Mesendoderm (in vitro differentiated cells): ENCODE measurements around the gene MAST4.

ENCODE experiments used
- DNase-seq: peaks from one replicate; pipeline ENCODE4 v3.0.0; 2013
- H2AK5ac ChIP-seq: 2 replicates; pipeline ENCODE4 v1.6.1; 2013; ENCODE audit warnings: low read length, inconsistent platforms
- H2BK120ac ChIP-seq: 2 replicates; pipeline ENCODE4 v1.6.1; 2013; ENCODE audit warnings: low read depth, mild to moderate bottlenecking, low read length, moderate library complexity, mixed read lengths
- H2BK15ac ChIP-seq: replicated peaks from 2 replicates; pipeline ENCODE4 v1.6.1; 2013; ENCODE audit warnings: low read depth, mild to moderate bottlenecking, moderate library complexity
- H2BK5ac ChIP-seq: 2 replicates; pipeline ENCODE4 v1.6.1; 2013; ENCODE audit warnings: low read length, inconsistent platforms
- H3K18ac ChIP-seq: 2 replicates; pipeline ENCODE4 v1.6.1; 2013; ENCODE audit warnings: mild to moderate bottlenecking, low read length, mixed read lengths
- H3K23ac ChIP-seq: one replicate; pipeline ENCODE4 v1.6.1; 2013; ENCODE audit warnings: low read length
- H3K27ac ChIP-seq: 2 replicates; pipeline ENCODE4 v1.5.1; 2013; ENCODE audit warnings: low read depth, mild to moderate bottlenecking, inconsistent platforms, low read length, moderate library complexity
- H3K27me3 ChIP-seq: 2 replicates; pipeline ENCODE4 v1.6.1; 2013; ENCODE audit warnings: low read length, control low read depth, mild to moderate bottlenecking, inconsistent platforms; ENCODE audit not compliant: insufficient read depth, poor library complexity
- H3K36me3 ChIP-seq: 2 replicates; pipeline ENCODE4 v1.6.1; 2013; ENCODE audit warnings: low read length, inconsistent platforms; ENCODE audit not compliant: control insufficient read depth, insufficient read depth
- H3K4ac ChIP-seq: one replicate; pipeline ENCODE4 v1.6.1; 2013; ENCODE audit warnings: low read depth, mild to moderate bottlenecking, low read length, moderate library complexity
- H3K4me1 ChIP-seq: 2 replicates; pipeline ENCODE4 v1.6.1; 2013; ENCODE audit warnings: low read depth, low read length, inconsistent platforms; ENCODE audit not compliant: control insufficient read depth
- H3K4me2 ChIP-seq: 2 replicates; pipeline ENCODE4 v1.6.1; 2013; ENCODE audit warnings: low read length
- H3K4me3 ChIP-seq: 2 replicates; pipeline ENCODE4 v1.5.1; 2013; ENCODE audit warnings: mild to moderate bottlenecking, low read length
- H3K56ac ChIP-seq: one replicate; pipeline ENCODE4 v1.6.1; 2013; ENCODE audit warnings: low read length
- H3K79me1 ChIP-seq: 2 replicates; pipeline ENCODE4 v1.6.1; 2013; ENCODE audit warnings: low read length, inconsistent platforms
- H3K79me2 ChIP-seq: 2 replicates; pipeline ENCODE4 v1.6.1; 2013; ENCODE audit warnings: mild to moderate bottlenecking, low read length; ENCODE audit not compliant: control insufficient read depth, insufficient read depth
- H3K9ac ChIP-seq: 2 replicates; pipeline ENCODE4 v1.6.1; 2013; ENCODE audit warnings: low read length, inconsistent platforms
- H4K5ac ChIP-seq: one replicate; pipeline ENCODE4 v1.6.1; 2013; ENCODE audit warnings: low read length
- H4K8ac ChIP-seq: one replicate; pipeline ENCODE4 v1.6.1; 2013; ENCODE audit warnings: low read depth, mild to moderate bottlenecking, control low read depth, low read length, moderate library complexity
- WGBS: extraction: QIAGEN DNeasy Blood & Tissue Kit; methylation state at CpG from one replicate; pipeline ENCODE4 v1.1.7; 2013; ENCODE audit warnings: low lambda C conversion rate, missing lambda C conversion rate; ENCODE audit not compliant: insufficient coverage; ENCODE audit errors: extremely low coverage; 5-methylcytosine and 5-hydroxymethylcytosine counted together

The MAST4 gene

DNA sequence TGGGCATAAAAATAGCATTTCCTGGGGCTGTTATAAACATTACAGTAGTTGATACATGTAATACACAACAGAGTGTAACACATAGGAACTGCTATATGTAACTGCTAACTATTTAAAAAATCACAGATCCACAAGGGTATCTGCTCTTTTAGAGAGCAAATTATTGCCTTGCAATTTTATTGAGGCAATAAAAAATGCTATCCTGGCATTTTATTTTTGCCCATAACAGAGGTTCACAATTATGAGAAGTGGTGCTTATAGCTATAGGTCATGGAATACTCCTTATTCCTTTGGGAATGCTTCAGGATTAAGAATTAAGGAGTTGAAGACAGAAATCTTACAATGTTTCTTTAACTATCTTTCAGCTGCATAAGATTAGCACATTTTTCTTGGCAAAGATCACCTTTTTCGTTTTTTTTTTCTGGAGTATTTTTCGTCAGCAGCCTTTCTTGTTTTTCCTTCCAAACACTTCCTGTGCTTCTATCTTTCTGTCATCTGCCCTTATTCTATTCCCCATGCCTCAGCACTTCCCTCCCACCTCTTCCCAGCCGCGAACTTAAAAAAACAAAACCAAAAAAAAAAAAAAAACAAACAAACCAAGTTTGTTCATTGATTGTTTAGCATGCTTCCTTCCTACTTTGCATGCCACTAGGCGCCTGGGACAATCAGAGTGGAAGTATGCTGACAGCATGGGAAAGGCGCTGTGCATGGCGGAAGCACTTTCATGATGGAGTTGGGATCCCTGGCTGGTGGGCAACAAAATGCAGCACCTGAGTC, 264.2 kb downstream of the MAST4 start:
- peak overlapping the region; percentile 47 for H3K56ac ChIP-seq
- H3K79me1 ChIP-seq: no peaks in the 10 kb centered on the region
- peak overlapping the region; percentile 36 for H3K4ac ChIP-seq
- no peak overlapping the region for H2BK5ac ChIP-seq
- DNase-seq: peak; percentile 68
- no peak overlapping the region for H3K4me3 ChIP-seq
- no peaks in the 10 kb centered on the region for H3K36me3 ChIP-seq
- H3K27me3 ChIP-seq: no peaks in the 10 kb centered on the region
- H3K4me2 ChIP-seq: no peak overlapping the region
- no peak overlapping the region for H3K23ac ChIP-seq
- no peak overlapping the region for H2AK5ac ChIP-seq
- H3K4me1 ChIP-seq: peaks cover 3% of the 10 kb centered on the region
- H2BK120ac ChIP-seq: no peak overlapping the region
- H4K5ac ChIP-seq: no peak overlapping the region
- no CpG with 5 or more reads among the region's 7 CpGs for WGBS
- peak overlapping the region; percentile 39 for H3K18ac ChIP-seq
- no peaks in the 10 kb centered on the region for H3K79me2 ChIP-seq
- H4K8ac ChIP-seq: no peak overlapping the region
- no peak overlapping the region for H2BK15ac ChIP-seq
- H3K27ac ChIP-seq: no peak overlapping the region
- H3K9ac ChIP-seq: no peak overlapping the region

DNA sequence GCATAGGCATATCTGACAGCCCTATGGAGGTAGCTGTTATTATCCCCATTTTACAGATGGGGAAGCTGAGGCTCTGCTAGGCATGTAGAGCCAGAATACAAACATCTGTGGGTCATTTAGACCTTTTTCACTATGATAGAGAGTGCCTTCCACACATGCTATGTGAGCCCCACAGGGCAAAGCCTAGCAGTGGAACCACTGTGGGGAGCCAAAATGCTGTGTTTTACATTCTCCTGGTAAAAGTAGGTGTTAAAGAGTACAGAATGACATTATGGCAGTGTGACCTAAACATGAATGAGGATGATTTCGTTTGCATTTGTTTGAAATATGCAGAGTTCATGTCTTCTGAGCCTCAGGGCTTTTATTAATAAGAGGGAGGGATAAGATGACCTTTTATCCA, 265.2 kb downstream of the MAST4 start:
- Histone ChIP-seq H3K56ac (no peak overlapping the region), H3K4ac (no peak overlapping the region), H3K4me3 (no peak overlapping the region), H2BK120ac (no peak overlapping the region), H3K18ac (no peak overlapping the region), H3K4me2 (no peak overlapping the region), H4K5ac (no peak overlapping the region), H2AK5ac (no peak overlapping the region), H3K79me1 (no peaks in the 10 kb centered on the region), H3K27ac (no peak overlapping the region), H3K36me3 (no peaks in the 10 kb centered on the region), H3K9ac (no peak overlapping the region), H3K79me2 (no peaks in the 10 kb centered on the region), H2BK5ac (no peak overlapping the region), H3K27me3 (no peaks in the 10 kb centered on the region), H4K8ac (no peak overlapping the region), H3K23ac (no peak overlapping the region), H2BK15ac (no peak overlapping the region), H3K4me1 (peaks cover 3% of the 10 kb centered on the region)
- DNase-seq: no peak
- WGBS: no CpG with 5 or more reads among the region's 1 CpG

DNA sequence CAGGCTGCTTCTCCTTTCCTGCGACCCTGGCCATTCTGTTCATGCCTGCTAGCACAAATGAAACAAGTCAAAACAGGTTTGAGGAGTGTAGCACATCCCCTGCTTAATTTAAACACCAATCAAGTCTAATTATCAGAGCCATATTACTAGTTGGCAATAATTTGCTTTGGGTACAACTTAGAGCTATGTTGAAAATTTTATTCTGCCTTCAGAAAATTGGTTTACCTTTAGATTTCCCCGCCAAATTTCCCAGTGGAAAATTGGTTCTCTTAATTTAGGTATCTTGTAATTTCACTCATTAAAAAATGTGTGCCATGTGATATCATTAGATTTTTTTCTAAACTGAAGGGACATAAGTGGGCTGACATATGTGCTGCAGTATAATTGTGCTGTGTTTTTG, 265.8 kb downstream of the MAST4 start:
- H3K4ac ChIP-seq: no peak overlapping the region
- no CpG with 5 or more reads among the region's 2 CpGs for WGBS
- no peak overlapping the region for H3K27ac ChIP-seq
- no peak overlapping the region for H3K56ac ChIP-seq
- H3K27me3 ChIP-seq: no peaks in the 10 kb centered on the region
- H3K23ac ChIP-seq: no peak overlapping the region
- no peak overlapping the region for H3K18ac ChIP-seq
- H2BK5ac ChIP-seq: no peak overlapping the region
- H3K4me2 ChIP-seq: no peak overlapping the region
- no peaks in the 10 kb centered on the region for H3K36me3 ChIP-seq
- H2BK15ac ChIP-seq: no peak overlapping the region
- no peak overlapping the region for H4K5ac ChIP-seq
- no peak overlapping the region for H3K9ac ChIP-seq
- no peak overlapping the region for H3K4me3 ChIP-seq
- no peak overlapping the region for H2BK120ac ChIP-seq
- no peak overlapping the region for H2AK5ac ChIP-seq
- H3K79me1 ChIP-seq: no peaks in the 10 kb centered on the region
- no peaks in the 10 kb centered on the region for H3K79me2 ChIP-seq
- DNase-seq: no peak
- peaks cover 3% of the 10 kb centered on the region for H3K4me1 ChIP-seq
- H4K8ac ChIP-seq: no peak overlapping the region

DNA sequence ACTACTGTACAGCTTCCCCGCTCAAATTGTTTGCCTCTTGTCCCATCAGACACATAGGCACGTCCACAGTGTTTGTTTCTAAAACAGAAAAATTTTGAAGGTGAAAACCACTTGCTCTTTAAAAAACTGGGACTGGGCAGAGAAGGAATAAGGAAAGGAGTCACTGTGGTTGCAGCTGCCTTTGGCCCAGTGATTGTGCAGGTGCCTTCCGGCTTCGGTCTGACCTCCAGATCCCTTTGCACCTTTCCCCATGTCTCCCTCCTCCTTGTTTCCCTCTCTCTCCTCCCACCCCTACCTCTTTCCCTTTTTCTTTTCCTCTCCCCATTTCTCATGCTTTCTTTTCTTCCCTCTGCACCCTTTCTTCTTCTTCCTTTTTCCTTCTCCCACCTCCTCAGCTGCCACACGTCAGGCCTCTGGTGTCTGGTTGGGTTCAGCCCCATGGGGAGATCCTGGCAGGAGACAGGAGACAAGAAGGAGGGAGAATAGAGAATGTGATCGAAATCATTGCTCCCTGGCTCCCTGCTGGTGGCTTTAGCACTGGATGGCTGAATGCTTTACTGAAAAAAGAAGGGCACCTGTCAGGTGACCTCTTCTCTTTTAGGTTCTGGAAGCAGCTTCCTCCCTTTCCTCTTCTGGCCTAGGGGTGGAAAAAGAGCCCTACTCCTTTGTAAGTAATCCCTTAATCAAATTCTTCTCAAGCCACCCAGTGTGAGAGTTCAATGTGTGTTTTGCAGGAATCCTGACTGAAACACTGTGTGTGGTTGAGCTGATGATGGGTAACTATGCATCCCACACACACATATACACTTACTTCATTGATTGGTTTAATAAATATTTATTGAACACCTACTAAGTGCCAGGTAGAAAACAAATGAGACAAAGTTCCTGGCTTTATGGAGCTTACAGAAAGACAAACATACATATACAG, 267.3 kb downstream of the MAST4 start:
- Histone ChIP-seq H3K36me3 (no peaks in the 10 kb centered on the region), H3K4ac (no peak overlapping the region), H3K27me3 (no peaks in the 10 kb centered on the region), H2BK15ac (no peak overlapping the region), H2BK5ac (no peak overlapping the region), H3K56ac (no peak overlapping the region), H3K79me2 (no peaks in the 10 kb centered on the region), H3K23ac (no peak overlapping the region), H2BK120ac (no peak overlapping the region), H2AK5ac (no peak overlapping the region), H4K5ac (no peak overlapping the region), H3K79me1 (no peaks in the 10 kb centered on the region), H3K4me1 (peaks cover 4% of the 10 kb centered on the region), H3K27ac (no peak overlapping the region), H3K18ac (no peak overlapping the region), H4K8ac (no peak overlapping the region), H3K9ac (no peak overlapping the region), H3K4me3 (no peak overlapping the region), H3K4me2 (no peak overlapping the region)
- DNase-seq: peak; percentile 77
- WGBS: no CpG with 5 or more reads among the region's 6 CpGs

DNA sequence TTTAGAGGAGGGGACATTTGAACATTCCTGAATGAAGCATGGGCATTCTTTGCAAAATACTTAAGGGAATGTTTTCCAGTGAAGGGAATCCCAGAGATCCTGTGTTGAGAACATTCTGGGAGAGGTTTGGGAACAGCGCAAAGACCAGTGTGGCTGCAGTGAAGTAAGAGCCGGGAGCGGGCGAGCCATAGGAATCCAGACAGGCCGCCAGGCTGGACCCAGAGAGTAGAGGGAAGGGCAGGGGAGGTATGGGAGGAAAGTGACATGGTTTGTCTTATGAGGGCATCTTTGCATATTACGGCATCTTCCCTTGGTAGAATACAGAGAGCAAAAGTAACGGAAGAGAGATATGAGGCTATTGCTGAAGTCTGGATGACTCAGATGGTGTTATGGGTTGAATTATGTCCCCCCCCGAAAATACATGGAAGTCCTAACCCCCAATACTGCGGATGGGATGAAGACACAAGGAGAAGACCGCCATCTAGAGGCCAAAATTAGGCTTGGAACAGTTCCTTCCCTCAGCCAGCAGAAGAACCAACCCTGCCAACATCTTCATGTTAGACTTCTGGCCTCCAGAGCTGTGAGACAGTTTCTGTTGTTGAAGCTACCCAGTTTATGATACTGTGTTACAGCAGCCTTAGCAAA, 268.2 kb downstream of the MAST4 start:
- no peak overlapping the region for H2BK5ac ChIP-seq
- H3K18ac ChIP-seq: no peak overlapping the region
- H4K5ac ChIP-seq: no peak overlapping the region
- no peaks in the 10 kb centered on the region for H3K27me3 ChIP-seq
- no peak overlapping the region for H3K23ac ChIP-seq
- no peaks in the 10 kb centered on the region for H3K79me2 ChIP-seq
- H3K56ac ChIP-seq: no peak overlapping the region
- no peak overlapping the region for H3K9ac ChIP-seq
- peak; percentile 64 for DNase-seq
- H3K36me3 ChIP-seq: no peaks in the 10 kb centered on the region
- no peak overlapping the region for H3K4me3 ChIP-seq
- H3K4ac ChIP-seq: no peak overlapping the region
- H3K4me1 ChIP-seq: peaks cover 4% of the 10 kb centered on the region
- H3K27ac ChIP-seq: no peak overlapping the region
- H2AK5ac ChIP-seq: no peak overlapping the region
- H4K8ac ChIP-seq: no peak overlapping the region
- WGBS: no CpG with 5 or more reads among the region's 10 CpGs
- H2BK120ac ChIP-seq: no peak overlapping the region
- H3K4me2 ChIP-seq: no peak overlapping the region
- no peaks in the 10 kb centered on the region for H3K79me1 ChIP-seq
- no peak overlapping the region for H2BK15ac ChIP-seq
